Common myeloid progenitor, CD34-positive (primary cell): Measurements from ENCODE around the gene CDRT4.

Experiments
- CTCF ChIA-PET: fragments of 350-600 bp; sonication (Branson Sonifier 250); formaldehyde crosslinking; loops from one replicate; lab custom pipeline; 2021; ENCODE audit warnings: antibody characterized with exemption; lab: Charles Lee
- POLR2A ChIA-PET: fragments of 350-600 bp; sonication (Branson Sonifier 250); formaldehyde crosslinking; loops from one replicate; lab custom pipeline; 2021; ENCODE audit warnings: antibody characterized with exemption; lab: Charles Lee
- DNase-seq, 3 donors: peaks; one replicate each; pipeline versions ENCODE4 v3.0.0 to v3.0.0-alpha.2; 2013
- H3K27ac ChIP-seq, 2 experiments: 1 replicate in 1 of 2; 2 replicates in 1 of 2; pipeline ENCODE4 v1.7.0; 2013; ENCODE audit warnings: inconsistent platforms in 2 of 2, low read length in 2 of 2, mild to moderate bottlenecking in 2 of 2, low read depth in 1 of 2, moderate library complexity in 1 of 2; ENCODE audit not compliant: severe bottlenecking in 2 of 2, insufficient read depth in 1 of 2, poor library complexity in 1 of 2
- H3K27me3 ChIP-seq, 5 experiments: replicated peaks in 2 of 5; 1 replicate in 3 of 5; 2 replicates in 2 of 5; pipeline versions ENCODE4 v1.6.1 to v1.7.0; 2013; ENCODE audit warnings: low read length in 4 of 5, mild to moderate bottlenecking in 2 of 5, moderate library complexity in 2 of 5, inconsistent platforms in 1 of 5; ENCODE audit not compliant: insufficient read depth in 5 of 5, control insufficient read depth in 4 of 5
- H3K36me3 ChIP-seq, 4 experiments: 1 replicate in 2 of 4; 2 replicates in 2 of 4; pipeline versions ENCODE4 v1.6.1 to v1.7.0; 2013; ENCODE audit warnings: low read length in 3 of 4, control low read depth in 1 of 4, mild to moderate bottlenecking in 1 of 4; ENCODE audit not compliant: control insufficient read depth in 4 of 4, insufficient read depth in 4 of 4
- H3K4me1 ChIP-seq, 4 experiments: 1 replicate in 3 of 4; 2 replicates in 1 of 4; pipeline versions ENCODE4 v1.6.1 to v1.7.1; 2013; ENCODE audit warnings: low read length in 3 of 4, mild to moderate bottlenecking in 3 of 4, control low read depth in 1 of 4, inconsistent platforms in 1 of 4, moderate library complexity in 1 of 4; ENCODE audit not compliant: control insufficient read depth in 4 of 4, insufficient read depth in 4 of 4; ENCODE audit errors: control extremely low read depth in 1 of 4
- H3K4me3 ChIP-seq, 7 experiments: 1 replicate in 4 of 7; 2 replicates in 3 of 7; pipeline versions ENCODE4 v1.5.1 to v1.7.0; 2013; ENCODE audit warnings: mild to moderate bottlenecking in 7 of 7, low read length in 6 of 7, moderate library complexity in 6 of 7, inconsistent platforms in 2 of 7, low read depth in 2 of 7, control low read depth in 1 of 7; ENCODE audit not compliant: insufficient read depth in 4 of 7, control insufficient read depth in 1 of 7; ENCODE audit errors: extremely low read depth in 1 of 7
- H3K9me3 ChIP-seq, 5 experiments: 1 replicate in 4 of 5; 2 replicates in 1 of 5; pipeline versions ENCODE4 v1.6.1 to v1.7.1; 2013; ENCODE audit warnings: low read length in 4 of 5, mild to moderate bottlenecking in 2 of 5, inconsistent platforms in 1 of 5, low read depth in 1 of 5, moderate library complexity in 1 of 5; ENCODE audit not compliant: control insufficient read depth in 4 of 5, insufficient read depth in 2 of 5; ENCODE audit errors: control extremely low read depth in 1 of 5
- WGBS: methylation state at CpG from one replicate; pipeline ENCODE4 v1.1.5; 2013; ENCODE audit not compliant: insufficient coverage; 5-methylcytosine and 5-hydroxymethylcytosine counted together

CDRT4 gene

DNA sequence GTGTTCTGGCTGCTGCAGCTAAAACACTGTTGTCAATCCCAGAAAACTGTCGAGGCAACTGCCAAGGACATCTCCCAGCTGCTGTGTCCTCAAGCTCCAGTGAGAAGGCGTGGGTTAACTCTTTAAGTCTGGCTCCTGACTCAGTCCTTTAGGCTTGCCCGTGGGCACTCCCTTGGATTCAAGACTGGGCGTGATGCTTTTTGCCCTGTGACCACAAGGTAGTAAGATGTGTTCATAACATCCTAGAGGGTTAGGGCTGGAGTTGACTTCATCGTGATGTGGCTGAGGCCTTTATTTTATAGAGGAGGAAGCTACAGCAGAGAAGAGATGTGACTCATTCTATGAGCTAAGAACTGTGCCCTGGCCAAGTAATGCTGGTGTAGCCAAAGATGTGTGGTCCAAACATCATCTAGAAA lies 75.1 kb downstream of the CDRT4 start:
- Histone ChIP-seq H3K36me3 (no peaks in the 10 kb centered on the region), H3K9me3 (peaks cover 0 to 2% (median 0%) of the 10 kb centered on the region in 5 experiments), H3K27ac (no peak overlapping the region), H3K4me1 (no peaks in the 10 kb centered on the region), H3K27me3 (peaks cover 0 to 2% (median 0%) of the 10 kb centered on the region in 5 experiments), H3K4me3 (no peak overlapping the region)
- POLR2A ChIA-PET, result no interaction called here
- no peak for DNase-seq
- CTCF ChIA-PET, result interaction anchor here (1.1 kb wide), 1 partner anchor 11 kb away, joined by 3 read pairs; no protein-coding TSS in a partner anchor
- 83% methylated on average over 5 of the region's 5 CpGs for WGBS

DNA sequence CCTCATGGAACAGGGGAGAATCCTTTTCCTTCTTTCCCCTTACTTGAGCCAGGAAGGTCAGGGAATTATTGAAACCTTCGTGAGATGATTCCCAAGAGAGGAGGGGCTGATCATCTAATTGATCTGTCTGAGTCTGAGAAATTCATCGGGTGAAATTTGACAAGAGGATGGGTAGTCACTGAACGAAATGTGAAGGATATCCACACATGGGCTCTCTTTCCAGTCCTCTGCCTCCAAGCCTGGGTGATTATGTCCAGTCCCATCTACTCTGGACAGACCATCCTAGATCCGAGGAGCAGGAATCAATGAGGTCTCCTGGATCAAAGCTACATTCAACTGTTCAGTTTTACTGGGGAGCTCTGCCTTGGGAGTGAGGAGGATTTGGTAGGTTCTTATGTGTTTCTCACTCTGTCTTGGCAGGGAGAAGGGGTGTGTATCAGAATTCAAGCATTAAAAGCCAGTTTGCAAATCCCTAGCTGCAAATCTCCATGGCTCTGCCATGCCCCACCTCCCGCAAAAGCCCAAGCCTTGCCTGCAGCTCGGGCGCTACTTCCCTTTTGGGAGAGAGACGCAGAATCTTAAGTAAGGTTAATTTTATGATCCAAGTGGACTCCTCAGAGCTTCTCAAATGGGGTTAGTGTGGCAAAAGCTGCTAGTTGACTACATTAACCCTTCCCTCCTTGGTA lies 78.9 kb downstream of the CDRT4 start:
- 99% methylated on average over 7 of the region's 8 CpGs for WGBS
- Histone ChIP-seq H3K27me3 (peaks cover 0 to 7% (median 4%) of the 10 kb centered on the region in 5 experiments), H3K4me3 (no peak overlapping the region), H3K27ac (no peak overlapping the region), H3K9me3 (peaks cover 0 to 2% (median 0%) of the 10 kb centered on the region in 5 experiments), H3K36me3 (no peaks in the 10 kb centered on the region), H3K4me1 (no peaks in the 10 kb centered on the region)
- POLR2A ChIA-PET, result no interaction called here
- CTCF ChIA-PET, result no interaction called here
- no peak for DNase-seq

DNA sequence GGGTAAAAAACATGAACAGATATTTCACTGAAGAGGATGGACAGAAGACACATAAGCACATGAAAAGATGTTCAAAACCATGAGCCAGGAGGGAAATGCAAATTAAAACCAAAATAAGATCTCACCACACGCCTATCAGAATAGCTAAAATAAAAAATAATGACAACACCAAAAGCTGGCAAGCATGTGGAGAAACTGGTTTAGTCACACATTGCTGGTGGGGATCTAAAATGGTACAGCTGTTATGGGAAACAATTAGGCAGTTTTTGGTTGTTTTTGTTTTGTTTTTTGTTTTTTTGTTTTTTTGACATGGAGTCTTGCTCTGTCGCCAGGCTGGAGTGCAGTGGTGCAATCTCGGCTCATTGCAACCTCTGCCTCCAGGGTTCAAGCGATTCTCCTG lies 81.3 kb downstream of the CDRT4 start:
- no peaks in the 10 kb centered on the region for H3K4me1 ChIP-seq
- no peak overlapping the region for H3K4me3 ChIP-seq
- peaks cover 0 to 2% (median 0%) of the 10 kb centered on the region in 5 experiments for H3K9me3 ChIP-seq
- CTCF ChIA-PET, result interaction anchor here (1.2 kb wide), 1 partner anchor 13 kb away, joined by 3 read pairs; no protein-coding TSS in a partner anchor
- DNase-seq, result no peak
- no peak overlapping the region for H3K27ac ChIP-seq
- POLR2A ChIA-PET, result no interaction called here
- H3K27me3 ChIP-seq, result peaks cover 0 to 8% (median 4%) of the 10 kb centered on the region in 5 experiments
- WGBS, result 100% methylated on average over 2 of the region's 4 CpGs
- no peaks in the 10 kb centered on the region for H3K36me3 ChIP-seq
